NCI-H774 (cell line): ENCODE measurements around the gene ANTXR1.

Experiments used
- DNase-seq: peaks from one replicate; lab custom pipeline; 2025; lab: John Stamatoyannopoulos, UW

Gene ANTXR1

GRCh38 chr2:69034122-69034521 lies 21.1 kb downstream of the ANTXR1 start:
- DNase-seq: no peak

GRCh38 chr2:69034845-69035244 lies 21.9 kb downstream of the ANTXR1 start:
- DNase-seq: no peak

- no peak for DNase-seq
These were observed 23.9 kb downstream of the ANTXR1 start for GRCh38 chr2:69036926-69037325.

- no peak for DNase-seq
These were observed 28.2 kb downstream of the ANTXR1 start for GRCh38 chr2:69041214-69041613.

GRCh38 chr2:69043736-69044400 lies 30.9 kb downstream of the ANTXR1 start:
- no peak for DNase-seq

GRCh38 chr2:69046221-69046662 lies 33.3 kb downstream of the ANTXR1 start:
- DNase-seq: no peak

- no peak for DNase-seq
These were observed 34.7 kb downstream of the ANTXR1 start for GRCh38 chr2:69047625-69048145.

- no peak for DNase-seq
These were observed 37.8 kb downstream of the ANTXR1 start for GRCh38 chr2:69050802-69051201.

- no peak for DNase-seq
These were observed 40.5 kb downstream of the ANTXR1 start for GRCh38 chr2:69053416-69053965.

GRCh38 chr2:69054431-69054830 lies 41.5 kb downstream of the ANTXR1 start:
- DNase-seq: no peak

GRCh38 chr2:69055688-69056470 lies 42.9 kb downstream of the ANTXR1 start:
- no peak for DNase-seq

- no peak for DNase-seq
These were observed 44.7 kb downstream of the ANTXR1 start for GRCh38 chr2:69057660-69058059.

- no peak for DNase-seq
These were observed 46.8 kb downstream of the ANTXR1 start for GRCh38 chr2:69059731-69060290.

GRCh38 chr2:69060938-69061501 lies 48.0 kb downstream of the ANTXR1 start:
- no peak for DNase-seq

GRCh38 chr2:69061525-69061924 lies 48.5 kb downstream of the ANTXR1 start:
- DNase-seq: no peak

GRCh38 chr2:69062307-69062962 lies 49.5 kb downstream of the ANTXR1 start:
- no peak for DNase-seq

GRCh38 chr2:69065735-69066336 lies 52.9 kb downstream of the ANTXR1 start:
- DNase-seq: no peak

- no peak for DNase-seq
These were observed 54.1 kb downstream of the ANTXR1 start for GRCh38 chr2:69067026-69067630.

- no peak for DNase-seq
These were observed 54.9 kb downstream of the ANTXR1 start for GRCh38 chr2:69067866-69068265.

- DNase-seq: no peak
These were observed 58.0 kb downstream of the ANTXR1 start for GRCh38 chr2:69070969-69071368.
